K562 (cell line): ENCODE data around the gene ANAPC2. TPM values are rescaled to one million over a fixed set of nuclear protein-coding genes. Genes with fewer than 3 reads are reported as not detected.

Source experiments
- ATAC-seq: fragments of 200-7000 bp; cut with Tn5 transposase; 3 replicates; pipeline ENCODE4 v1.9.1; 2020; ENCODE audit warnings: moderate library complexity
- BruUV-seq: library from RNA; stranded (reverse); fragments of 400-500 nt; replicated peaks from 2 replicates; lab custom pipeline; 2021; lab: Mats Ljungman, UMichigan
- CTCF ChIA-PET: fragments of 300-600 bp; formaldehyde crosslinking; extraction: SDS; loops from one replicate; lab custom pipeline; 2021; ENCODE audit warnings: low intra/inter-chr PET ratio; lab: Yijun Ruan, JAX
- POLR2A ChIA-PET: fragments of 300-600, 350-650 bp; sonication (Branson Sonifier 250); formaldehyde crosslinking; extraction: SDS; loops from one replicate; lab custom pipeline; 2021; ENCODE audit warnings: antibody characterized with exemption, inconsistent platforms; lab: Yijun Ruan, JAX
- DNase-seq, 4 experiments: peaks; one replicate each; pipeline versions ENCODE4 v3.0.0 to v3.0.0-alpha.2; 2011 to 2018; ENCODE audit warnings: low spot score in 3 of 4, mixed read lengths in 3 of 4; ENCODE audit errors: extremely low read depth in 1 of 4
- FAIRE-seq: peaks from 2 replicates; lab custom pipeline; 2011; peaks lifted over from hg19 to GRCh38; lab: Jason Lieb, UNC
- H2AFZ ChIP-seq: 2 replicates; pipeline ENCODE4 v1.6.0; 2011; ENCODE audit warnings: low read depth, low read length, control low read depth, inconsistent platforms
- H3K27ac ChIP-seq: fragments of 200-600 bp; 3 replicates; pipeline ENCODE4 v1.8.0; 2011; ENCODE audit warnings: low read depth, mild to moderate bottlenecking, control low read depth, inconsistent platforms, low read length, moderate library complexity, mixed read lengths; ENCODE audit errors: extremely low read depth
- H3K27me3 ChIP-seq, 2 experiments: fragments of 300-600 bp in 1 of 2; 2 replicates in 1 of 2; 3 replicates in 1 of 2; pipeline versions ENCODE4 v1.6.0 to v1.8.0; 2011; ENCODE audit warnings: inconsistent platforms in 2 of 2, low read length in 2 of 2, mild to moderate bottlenecking in 1 of 2, mixed read lengths in 1 of 2, moderate library complexity in 1 of 2; ENCODE audit not compliant: control insufficient read depth in 2 of 2, insufficient read depth in 2 of 2
- H3K36me3 ChIP-seq: fragments of 300-600 bp; 3 replicates; pipeline ENCODE4 v1.8.0; 2011; ENCODE audit warnings: mild to moderate bottlenecking, low read length, inconsistent platforms; ENCODE audit not compliant: control insufficient read depth, insufficient read depth
- H3K4me1 ChIP-seq, 2 experiments: fragments of 200-600 bp in 1 of 2; replicated peaks in 1 of 2; 2 replicates in 1 of 2; 3 replicates in 1 of 2; pipeline versions ENCODE4 v1.5.1 to v1.8.0; 2011; ENCODE audit warnings: inconsistent platforms in 2 of 2, low read length in 2 of 2, mild to moderate bottlenecking in 1 of 2, mixed read lengths in 1 of 2, moderate library complexity in 1 of 2; ENCODE audit not compliant: control insufficient read depth in 2 of 2, insufficient read depth in 2 of 2
- H3K4me2 ChIP-seq: 2 replicates; pipeline ENCODE4 v1.6.1; 2011; ENCODE audit warnings: low read length, control low read depth, inconsistent platforms, mixed read lengths; ENCODE audit not compliant: insufficient read depth
- H3K4me3 ChIP-seq: fragments of 200-600 bp; sonication (generic), shearing (Covaris generic); 2 replicates; pipeline ENCODE4 v1.5.1; 2016; ENCODE audit warnings: control low read depth, inconsistent platforms
- H3K79me2 ChIP-seq: fragments of 200-600 bp; 3 replicates; pipeline ENCODE4 v1.8.0; 2011; ENCODE audit warnings: low read length, inconsistent platforms; ENCODE audit not compliant: control insufficient read depth, insufficient read depth
- H3K9ac ChIP-seq, 2 experiments: 2 replicates each; pipeline versions ENCODE4 v1.6.0 to v1.6.1; 2011; ENCODE audit warnings: low read depth in 2 of 2, low read length in 2 of 2, control low read depth in 1 of 2, inconsistent platforms in 1 of 2, mild to moderate bottlenecking in 1 of 2, mixed read lengths in 1 of 2; ENCODE audit not compliant: insufficient read depth in 1 of 2
- H3K9me1 ChIP-seq: one replicate; pipeline ENCODE4 v1.6.0; 2011; ENCODE audit warnings: inconsistent platforms, mild to moderate bottlenecking, low read length, moderate library complexity; ENCODE audit not compliant: control insufficient read depth, insufficient read depth
- H3K9me3 ChIP-seq: replicated peaks from 2 replicates; pipeline ENCODE4 v1.5.1; 2011; ENCODE audit warnings: low read depth, low read length, inconsistent platforms; ENCODE audit not compliant: control insufficient read depth, insufficient read depth
- H4K20me1 ChIP-seq: replicated peaks from 2 replicates; pipeline ENCODE4 v1.6.1; 2011; ENCODE audit warnings: low read length, inconsistent platforms, mixed read lengths; ENCODE audit not compliant: control insufficient read depth, insufficient read depth
- FOXJ3 ChIP-seq: sonication (generic); formaldehyde crosslinking; IDR thresholded peaks from 2 replicates; pipeline ENCODE4 v1.4.0; 2020; ENCODE audit warnings: mild to moderate bottlenecking, missing genetic modification reagents
- MAFK ChIP-seq: IDR thresholded peaks from 2 replicates; pipeline ENCODE4 v1.6.1; 2011; ENCODE audit warnings: low read length, improper control_type of control experiment
- NCOR1 ChIP-seq: fragments of 450-650 bp; IDR thresholded peaks from 2 replicates; pipeline ENCODE4 v1.6.1; 2016; ENCODE audit warnings: mild to moderate bottlenecking, moderate library complexity
- NELFE ChIP-seq: IDR thresholded peaks from 2 replicates; pipeline ENCODE4 v1.6.1; 2011; ENCODE audit warnings: mild to moderate bottlenecking; ENCODE audit not compliant: insufficient read depth, insufficient read length
- SAP30 ChIP-seq: fragments of 200-600 bp; sonication (generic); IDR thresholded peaks from 2 replicates; pipeline ENCODE4 v1.6.1; 2012; ENCODE audit warnings: borderline replicate concordance, low read depth, mild to moderate bottlenecking, moderate library complexity, low read length, control low read depth, inconsistent platforms; ENCODE audit not compliant: insufficient read depth, poor library complexity, severe bottlenecking
- SIRT6 ChIP-seq: IDR thresholded peaks from one replicate; pipeline ENCODE4 v1.6.1; 2012; ENCODE audit warnings: low read depth, mild to moderate bottlenecking, control low read depth, inconsistent platforms, low read length, moderate library complexity
- SMAD2 ChIP-seq: fragments of 150-350 bp; IDR thresholded peaks from 2 replicates; pipeline ENCODE4 v1.6.1; 2014; ENCODE audit warnings: low read depth, mild to moderate bottlenecking, low read length
- SNRNP70 ChIP-seq: fragments of 200-400 bp; formaldehyde crosslinking; optimal IDR thresholded peaks from 2 replicates; pipeline ENCODE3; 2017; ENCODE audit warnings: low read depth, low read length
- TAF15 ChIP-seq: fragments of 200-400 bp; formaldehyde crosslinking; IDR thresholded peaks from 2 replicates; pipeline ENCODE4 v1.6.1; 2017; ENCODE audit warnings: mild to moderate bottlenecking, low read depth, low read length, moderate library complexity
- TBP ChIP-seq: optimal IDR thresholded peaks from 2 replicates; pipeline ENCODE3; 2011; ENCODE audit warnings: low read depth, low read length, improper control_type of control experiment
- ZNF133 ChIP-seq: fragments of 250-450 bp; sonication (Bioruptor Pico); IDR thresholded peaks from 2 replicates; pipeline ENCODE4 v1.4.0; 2020; ENCODE audit warnings: mild to moderate bottlenecking
- WGBS: fragments of 100-300 bp; shearing (Covaris generic); methylation state at CpG from one replicate; pipeline ENCODE4 v1.1.6; 2016; ENCODE audit warnings: low coverage, mixed read lengths; ENCODE audit not compliant: insufficient coverage; ENCODE audit errors: missing lambda C conversion rate; 5-methylcytosine and 5-hydroxymethylcytosine counted together
- in situ Hi-C: fragments of 300-500 bp; cut with MboI; formaldehyde crosslinking; loops from 4 replicates; pipeline ENCODE4 v1.15.0; 2018; ENCODE audit warnings: inconsistent platforms, mixed read lengths
- intact Hi-C: fragments of 100-400 bp; cut with micrococcal nuclease; formaldehyde crosslinking; loops from 2 replicates; pipeline ENCODE4 v1.14.2; 2022
- polyA plus RNA-seq, 8 experiments: library from polyadenylated mRNA; depleted of rRNA in 4 of 8; stranded (reverse) in 5 of 8; unstranded in 3 of 8; fragments of >200 nt; fragmentation: Nextera tagmentation in 2 of 8; fragmentation: Illumina TruSeq in 1 of 8; extraction: Ambion mirVana in 2 of 8; extraction: Trizol in 1 of 8; gene quantifications; 2 replicates each; pipeline versions ENCODE4 v1.2.1 to v1.2.3, GENCODE V29; 2011 to 2014; ENCODE audit warnings: inconsistent platforms in 1 of 8, missing spikeins in 1 of 8
- total RNA-seq, 7 experiments: library from RNA; depleted of rRNA in 6 of 7; stranded (reverse); fragments of >200 nt in 6 of 7; fragmentation: Illumina TruSeq in 2 of 7; extraction: Trizol in 2 of 7; gene quantifications; 2 replicates each; pipeline versions ENCODE4 v1.2.1 to v1.2.3, GENCODE V29; 2011 to 2021; ENCODE audit warnings: low replicate concordance in 1 of 7
- TF ChIP-seq, protein P1 (sequence below): fragments of 450-650 bp; IDR thresholded peaks from 2 replicates; pipeline ENCODE4 v1.6.1; 2018; ENCODE audit not compliant: partially characterized antibody
- TF ChIP-seq, protein P2 (sequence below): fragments of 250-450 bp; sonication (Bioruptor Pico); IDR thresholded peaks from 2 replicates; pipeline ENCODE4 v1.5.0; 2021; ENCODE audit warnings: mild to moderate bottlenecking, borderline replicate concordance

ANAPC2 gene
- total and polyA plus RNA-seq, 9 of the 15 experiments (the other 6 are each of a cell fraction or from before 2014, with no cell fraction given), result 0.11 to 56.5 (median 17.1) TPM; not detected in 1

DNA sequence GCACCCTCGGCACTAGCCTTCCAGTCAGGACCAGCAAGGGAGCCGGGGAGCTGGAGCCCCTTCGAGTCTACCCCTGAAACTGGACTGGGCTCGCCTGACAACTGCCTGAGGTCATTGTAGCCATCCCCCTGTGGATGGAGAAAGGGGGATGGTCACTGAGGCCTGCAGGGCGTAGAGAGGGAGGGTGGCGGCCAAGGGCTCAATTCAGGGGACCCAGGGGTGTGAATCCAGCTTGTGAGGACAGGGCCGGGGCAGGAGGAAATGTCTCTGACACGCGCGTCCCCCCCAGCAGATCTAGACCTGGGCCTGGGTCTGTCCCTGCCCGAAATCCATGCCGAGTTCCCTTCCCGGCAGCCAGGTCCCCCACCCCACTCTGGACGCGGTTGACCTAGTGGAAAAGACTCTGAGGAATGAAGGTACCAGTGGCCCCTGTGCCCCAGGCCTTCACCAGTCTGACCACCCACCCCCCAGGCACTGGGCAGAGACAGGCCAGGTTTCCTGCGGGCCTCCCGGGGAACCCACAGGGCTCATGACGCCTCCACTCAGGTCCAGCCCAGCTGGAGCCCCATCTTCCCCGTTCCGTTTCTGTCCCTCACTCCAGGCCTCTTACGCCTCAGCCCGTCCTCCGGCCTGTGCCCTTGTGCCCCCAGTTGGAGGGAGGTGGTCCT lies 43.1 kb upstream of the ANAPC2 start (continued):
- TF ChIP-seq NCOR1, result no peak
- no peak for TF ChIP-seq SMAD2
- TF ChIP-seq, all 486 proteins: peak for 2

DNA sequence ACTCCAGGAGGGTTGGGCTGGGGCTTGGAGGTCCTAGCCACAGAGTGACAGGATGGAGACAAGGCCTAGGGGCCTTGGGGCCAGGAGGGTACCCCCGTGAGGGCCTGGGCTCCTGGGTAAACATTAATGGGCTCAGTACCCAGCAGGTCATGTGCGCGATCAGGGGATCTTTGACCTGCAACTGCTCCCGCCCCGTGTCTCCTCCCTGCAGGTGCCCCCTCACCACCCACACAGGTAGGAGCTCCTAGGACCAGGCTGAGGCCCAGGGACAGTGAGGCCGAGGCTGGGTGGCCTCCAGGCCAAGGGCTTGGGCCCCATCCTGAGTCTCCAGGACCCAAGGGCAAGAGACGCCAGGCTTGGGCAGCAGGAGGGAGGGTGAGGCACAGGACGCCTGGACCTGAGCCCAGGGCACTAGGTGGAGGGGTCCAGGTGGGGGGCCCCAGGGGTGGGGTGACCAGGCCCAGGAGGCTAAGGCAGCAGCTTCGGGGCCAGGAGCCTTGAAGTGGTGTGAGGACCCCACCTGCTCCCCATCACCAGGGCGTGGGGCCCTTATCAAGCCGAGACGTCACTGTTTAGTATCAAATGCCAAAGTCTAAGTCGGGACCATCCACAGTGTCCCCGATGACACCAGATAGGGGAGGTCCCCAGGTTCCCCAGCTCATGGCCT lies 42.5 kb upstream of the ANAPC2 start, which contains the start of gene SLC34A3:
SLC34A3 (plus strand) TSS at position 197 of the 667 bp plus-strand sequence. CDS start 802 bp downstream, outside the sequence.
- H2AFZ ChIP-seq, result no peak within 1 kb of the TSS
- peaks cover 13 to 100% of the 10 kb centered on the region in 2 experiments for H3K4me1 ChIP-seq
- no peaks in the 10 kb centered on the region for H3K9me3 ChIP-seq
- no peak for ATAC-seq
- peak within 1 kb of the TSS in 1 of 2 experiments; percentile 63; a peak in 2 of 4 replicates for H3K9ac ChIP-seq
- no peak for FAIRE-seq
- H3K4me2 ChIP-seq, result no peak within 1 kb of the TSS
- H3K27ac ChIP-seq, result no peak within 1 kb of the TSS
- peaks cover 3% of the 10 kb centered on the region for H3K9me1 ChIP-seq
- DNase-seq, result no peak
- H3K36me3 ChIP-seq, result no peaks in the 10 kb centered on the region
- intact Hi-C loops (no loop called here), in situ Hi-C loops (loop anchor here (25.0 kb wide), 1 partner anchor 444 kb away; the partner anchor contains the start of genes CCDC183 and TMEM141)
- BruUV-seq, result no TSS peak
- H3K79me2 ChIP-seq, result no peaks in the 10 kb centered on the region
- ChIA-PET CTCF (no interaction called here), POLR2A (interaction anchor here (0.6 to 1.6 kb wide), 4 partner anchors 10 to 731 kb away, joined by 3 to 9 read pairs (median 3); partner anchors contain the start of gene TUBB4B)
- H3K27me3 ChIP-seq, result no peaks in the 10 kb centered on the region
- WGBS, result 64% methylated on average over 13 of the region's 14 CpGs
- no peaks in the 10 kb centered on the region for H4K20me1 ChIP-seq
- H3K4me3 ChIP-seq, result no peak within 1 kb of the TSS
- TF ChIP-seq SIRT6, result no peak
- TF ChIP-seq SAP30, result no peak
- no peak for TF ChIP-seq SNRNP70
- TF ChIP-seq MAFK, result no peak
- TF ChIP-seq, protein P1, sequence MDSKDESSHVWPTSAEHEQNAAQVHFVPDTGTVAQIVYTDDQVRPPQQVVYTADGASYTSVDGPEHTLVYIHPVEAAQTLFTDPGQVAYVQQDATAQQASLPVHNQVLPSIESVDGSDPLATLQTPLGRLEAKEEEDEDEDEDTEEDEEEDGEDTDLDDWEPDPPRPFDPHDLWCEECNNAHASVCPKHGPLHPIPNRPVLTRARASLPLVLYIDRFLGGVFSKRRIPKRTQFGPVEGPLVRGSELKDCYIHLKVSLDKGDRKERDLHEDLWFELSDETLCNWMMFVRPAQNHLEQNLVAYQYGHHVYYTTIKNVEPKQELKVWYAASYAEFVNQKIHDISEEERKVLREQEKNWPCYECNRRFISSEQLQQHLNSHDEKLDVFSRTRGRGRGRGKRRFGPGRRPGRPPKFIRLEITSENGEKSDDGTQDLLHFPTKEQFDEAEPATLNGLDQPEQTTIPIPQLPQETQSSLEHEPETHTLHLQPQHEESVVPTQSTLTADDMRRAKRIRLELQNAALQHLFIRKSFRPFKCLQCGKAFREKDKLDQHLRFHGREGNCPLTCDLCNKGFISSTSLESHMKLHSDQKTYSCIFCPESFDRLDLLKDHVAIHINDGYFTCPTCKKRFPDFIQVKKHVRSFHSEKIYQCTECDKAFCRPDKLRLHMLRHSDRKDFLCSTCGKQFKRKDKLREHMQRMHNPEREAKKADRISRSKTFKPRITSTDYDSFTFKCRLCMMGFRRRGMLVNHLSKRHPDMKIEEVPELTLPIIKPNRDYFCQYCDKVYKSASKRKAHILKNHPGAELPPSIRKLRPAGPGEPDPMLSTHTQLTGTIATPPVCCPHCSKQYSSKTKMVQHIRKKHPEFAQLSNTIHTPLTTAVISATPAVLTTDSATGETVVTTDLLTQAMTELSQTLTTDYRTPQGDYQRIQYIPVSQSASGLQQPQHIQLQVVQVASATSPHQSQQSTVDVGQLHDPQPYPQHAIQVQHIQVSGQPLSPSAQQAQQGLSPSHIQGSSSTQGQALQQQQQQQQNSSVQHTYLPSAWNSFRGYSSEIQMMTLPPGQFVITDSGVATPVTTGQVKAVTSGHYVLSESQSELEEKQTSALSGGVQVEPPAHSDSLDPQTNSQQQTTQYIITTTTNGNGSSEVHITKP, result no peak
- no peak for TF ChIP-seq TAF15
- TF ChIP-seq, protein P2, sequence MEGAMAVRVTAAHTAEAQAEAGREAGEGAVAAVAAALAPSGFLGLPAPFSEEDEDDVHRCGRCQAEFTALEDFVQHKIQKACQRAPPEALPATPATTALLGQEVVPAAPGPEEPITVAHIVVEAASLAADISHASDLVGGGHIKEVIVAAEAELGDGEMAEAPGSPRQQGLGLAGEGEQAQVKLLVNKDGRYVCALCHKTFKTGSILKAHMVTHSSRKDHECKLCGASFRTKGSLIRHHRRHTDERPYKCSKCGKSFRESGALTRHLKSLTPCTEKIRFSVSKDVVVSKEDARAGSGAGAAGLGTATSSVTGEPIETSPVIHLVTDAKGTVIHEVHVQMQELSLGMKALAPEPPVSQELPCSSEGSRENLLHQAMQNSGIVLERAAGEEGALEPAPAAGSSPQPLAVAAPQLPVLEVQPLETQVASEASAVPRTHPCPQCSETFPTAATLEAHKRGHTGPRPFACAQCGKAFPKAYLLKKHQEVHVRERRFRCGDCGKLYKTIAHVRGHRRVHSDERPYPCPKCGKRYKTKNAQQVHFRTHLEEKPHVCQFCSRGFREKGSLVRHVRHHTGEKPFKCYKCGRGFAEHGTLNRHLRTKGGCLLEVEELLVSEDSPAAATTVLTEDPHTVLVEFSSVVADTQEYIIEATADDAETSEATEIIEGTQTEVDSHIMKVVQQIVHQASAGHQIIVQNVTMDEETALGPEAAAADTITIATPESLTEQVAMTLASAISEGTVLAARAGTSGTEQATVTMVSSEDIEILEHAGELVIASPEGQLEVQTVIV (CRISPR knock-in tag), result no peak
- TF ChIP-seq TBP, result no peak
- TF ChIP-seq NELFE, result no peak
- TF ChIP-seq FOXJ3, result no peak
- no peak for TF ChIP-seq ZNF133 (CRISPR knock-in tag)
